Uterus (tissue), 2 donors: ENCODE measurements around the gene STIMATE.

ENCODE experiments used
- CTCF ChIP-seq, 4 experiments: fragments of 200-600 bp in 2 of 4; fragments of 450-650 bp in 2 of 4; sonication (generic) in 2 of 4; IDR thresholded peaks; one replicate each; pipeline ENCODE4 v1.5.1; 2016 to 2019; ENCODE audit warnings: antibody characterized with exemption in 4 of 4, mild to moderate bottlenecking in 2 of 4, moderate library complexity in 1 of 4
- POLR2A ChIP-seq, 2 donors: fragments of 450-650 bp; IDR thresholded peaks; one replicate each; pipeline ENCODE4 v1.6.1; 2016; ENCODE audit warnings: antibody characterized with exemption in 2 of 2, mild to moderate bottlenecking in 1 of 2, moderate library complexity in 1 of 2

GRCh38 chr3:52810923-52811322, 86.4 kb downstream of the STIMATE start:
- no peak for TF ChIP-seq CTCF (IDR thresholded peaks at IDR 0.05)
- no peak for TF ChIP-seq POLR2A (IDR thresholded peaks at IDR 0.05)
